ENCODE data around the gene PNPLA5. TPM values are rescaled to one million over a fixed set of nuclear protein-coding genes. Genes with fewer than 3 reads are reported as not detected.

PNPLA5 gene
- total and polyA plus RNA-seq, 2 of the 8 experiments (the other 6 are each of a cell fraction or from before 2014, with no cell fraction given): 3.9 to 6.8 TPM

GRCh38 chr22:43835166-43835565 is 56.6 kb downstream of the PNPLA5 start:
- Histone ChIP-seq H4K91ac (replicated peaks; ENCODE audit: insufficient read length, low read length) (no peak overlapping the region), H4K8ac (ENCODE audit: extremely low read depth, insufficient read depth, low read length) (no peak overlapping the region), H2BK12ac (ENCODE audit: low read depth, low read length) (no peak overlapping the region), H2BK120ac (replicated peaks; ENCODE audit: low read depth, low read length) (no peak overlapping the region), H3K9me3 (ENCODE audit: insufficient read depth in 2 of 2, low read depth in 1 of 2, low read length in 1 of 2) (no peaks in the 10 kb centered on the region), H3K79me1 (ENCODE audit: low read depth, low read length) (peaks cover 12% of the 10 kb centered on the region; the same call in 1 of the 2 replicates), H3K27me3 (replicated peaks in 1 of 4; ENCODE audit: control insufficient read depth in 3 of 4, extremely low read depth in 1 of 4, insufficient read depth in 3 of 4, low read length in 3 of 4) (no peaks in the 10 kb centered on the region), H3K23ac (ENCODE audit: insufficient read length) (no peak overlapping the region), H3K4me3 (ENCODE audit: extremely low read depth in 1 of 4, insufficient read depth in 2 of 4, low read depth in 3 of 4, low read length in 4 of 4) (no peak overlapping the region), H3K14ac (ENCODE audit: insufficient read length) (no peak overlapping the region), H3K27ac (ENCODE audit: low read depth, low read length) (no peak overlapping the region), H2AFZ (ENCODE audit: low read length) (no peak overlapping the region), H4K20me1 (replicated peaks in 1 of 2; ENCODE audit: control insufficient read depth in 1 of 2, insufficient read depth in 2 of 2, low read length in 2 of 2) (peaks cover 2 to 10% of the 10 kb centered on the region in 2 experiments), H3K9ac (replicated peaks in 1 of 4; ENCODE audit: extremely low read depth in 1 of 4, low read depth in 3 of 4, low read length in 3 of 4) (no peak overlapping the region), H2BK20ac (ENCODE audit: low read length) (no peak overlapping the region), H3K4ac (replicated peaks; ENCODE audit: insufficient read length, low read depth, low read length) (no peak overlapping the region), H3K4me1 (replicated peaks in 1 of 4; ENCODE audit: control insufficient read depth in 3 of 4, insufficient read depth in 4 of 4, low read length in 3 of 4) (no peaks in the 10 kb centered on the region; a peak in 1 of 7 replicates), H4K5ac (ENCODE audit: insufficient read length, low read depth, low read length) (no peak overlapping the region), H2BK15ac (ENCODE audit: low read length) (no peak overlapping the region), H3K23me2 (ENCODE audit: low read depth, low read length) (no peaks in the 10 kb centered on the region), H3K18ac (ENCODE audit: extremely low read depth, low read length) (no peak overlapping the region), H3K4me2 (ENCODE audit: insufficient read depth in 1 of 2, low read depth in 2 of 2, low read length in 2 of 2) (no peak overlapping the region), H3K79me2 (ENCODE audit: control insufficient read depth in 1 of 2, insufficient read depth in 2 of 2, low read length in 2 of 2) (no peaks in the 10 kb centered on the region), H3K56ac (replicated peaks; ENCODE audit: insufficient read length, low read depth, low read length) (no peak overlapping the region), H2BK5ac (ENCODE audit: low read depth, low read length) (no peak overlapping the region), H2AK5ac (ENCODE audit: low read depth, low read length) (no peak overlapping the region), H3K36me3 (ENCODE audit: control insufficient read depth in 2 of 4, insufficient read depth in 4 of 4, low read length in 3 of 4) (peaks cover 0 to 11% (median 1%) of the 10 kb centered on the region in 4 experiments; a peak in 5 of 8 replicates)
- FAIRE-seq (no peak), DNase-seq (ENCODE audit: low read depth in 1 of 2, low spot score in 2 of 2) (no peak)
- ChIA-PET CTCF (ENCODE audit: partially characterized antibody) (interaction anchor here (0.7 to 1.8 kb wide), 6 partner anchors 9 to 534 kb away, joined by 3 to 5 read pairs (median 4); no protein-coding TSS in a partner anchor), POLR2A (ENCODE audit: partially characterized antibody) (interaction anchor here (1.2 to 3.5 kb wide), 4 partner anchors 8 to 19 kb away, joined by 3 to 12 read pairs (median 4); no protein-coding TSS in a partner anchor)
- WGBS, 2 experiments (ENCODE audit: extremely low coverage in 1 of 2, insufficient coverage in 1 of 2, insufficient read length in 1 of 2, insufficient replicate concordance in 2 of 2, low coverage in 1 of 2, low lambda C conversion rate in 2 of 2, missing lambda C conversion rate in 1 of 2): 94% methylated on average over 12 of the region's 12 CpGs; no CpG with 5 or more reads in 1 of the 2 experiments
- TF ChIP-seq CBX5 (IDR thresholded peaks at IDR 0.05; ENCODE audit: low read depth, low read length): no peak
- no peak for TF ChIP-seq SIRT6 (IDR thresholded peaks at IDR 0.05; ENCODE audit: low read length)
- no peak for TF ChIP-seq RBBP5 (IDR thresholded peaks at IDR 0.05; ENCODE audit: borderline replicate concordance, low read depth, low read length)
- TF ChIP-seq YY1 (IDR thresholded peaks at IDR 0.05; ENCODE audit: low read depth, low read length): no peak
- TF ChIP-seq SAP30 (IDR thresholded peaks at IDR 0.05; ENCODE audit: insufficient read depth, insufficient replicate concordance, low read length): no peak
- TF ChIP-seq CTBP2 (IDR thresholded peaks at IDR 0.05; ENCODE audit: borderline replicate concordance, insufficient read depth, insufficient read length, low read length): no peak
- no peak for TF ChIP-seq EZH2 (IDR thresholded peaks at IDR 0.05; ENCODE audit: low read depth, low read length, severe bottlenecking)
- no peak for TF ChIP-seq TAF7 (optimal IDR thresholded peaks at IDR 0.05; ENCODE audit: borderline replicate concordance, low read depth, low read length)
- TF ChIP-seq PHF8 (conservative IDR thresholded peaks at IDR 0.05; ENCODE audit: low read depth, low read length): no peak
- no peak for TF ChIP-seq EP300 (IDR thresholded peaks at IDR 0.05; ENCODE audit: borderline replicate concordance in 1 of 2, low read depth in 2 of 2, low read length in 2 of 2)
- no peak for TF ChIP-seq FOSL1 (IDR thresholded peaks at IDR 0.05; ENCODE audit: insufficient read depth, low read depth, low read length)
- no peak for TF ChIP-seq CBX8 (IDR thresholded peaks at IDR 0.05; ENCODE audit: borderline replicate concordance, low read depth, low read length)
- TF ChIP-seq NANOG (IDR thresholded peaks at IDR 0.05; ENCODE audit: insufficient read depth, low read depth, low read length, poor library complexity, severe bottlenecking): no peak
